H1 (cell line): ENCODE data around the gene INAFM2. TPM values are rescaled to one million over a fixed set of nuclear protein-coding genes. Genes with fewer than 3 reads are reported as not detected.

ENCODE experiments used
- CTCF ChIA-PET: fragments of 300-600 bp; sonication (Branson Sonifier 250); formaldehyde crosslinking; loops from one replicate; lab custom pipeline; 2021; ENCODE audit not compliant: partially characterized antibody; lab: Charles Lee
- POLR2A ChIA-PET: fragments of 300-600 bp; sonication (Branson Sonifier 250); formaldehyde crosslinking; loops from one replicate; lab custom pipeline; 2021; ENCODE audit warnings: inconsistent platforms; ENCODE audit not compliant: partially characterized antibody; lab: Charles Lee
- DNase-seq, 2 experiments: peaks; one replicate each; pipeline versions ENCODE4 v3.0.0 to v3.0.0-alpha.2; 2010 to 2022; ENCODE audit warnings: low spot score in 2 of 2, low read depth in 1 of 2, mixed read lengths in 1 of 2
- FAIRE-seq: peaks from 2 replicates; lab custom pipeline; 2011; peaks lifted over from hg19 to GRCh38; lab: Jason Lieb, UNC
- H2AFZ ChIP-seq: 2 replicates; pipeline ENCODE4 v1.8.1; 2012; ENCODE audit warnings: low read length, inconsistent platforms
- H2AK5ac ChIP-seq: 2 replicates; pipeline ENCODE4 v1.6.1; 2013; ENCODE audit warnings: low read depth, low read length
- H2BK120ac ChIP-seq: replicated peaks from 2 replicates; pipeline ENCODE3; 2013; ENCODE audit warnings: low read depth, low read length, inconsistent platforms
- H2BK12ac ChIP-seq: 2 replicates; pipeline ENCODE4 v1.6.1; 2013; ENCODE audit warnings: low read depth, low read length
- H2BK15ac ChIP-seq: 2 replicates; pipeline ENCODE4 v1.6.1; 2013; ENCODE audit warnings: low read length
- H2BK20ac ChIP-seq: 2 replicates; pipeline ENCODE4 v1.6.1; 2013; ENCODE audit warnings: low read length
- H2BK5ac ChIP-seq: 2 replicates; pipeline ENCODE4 v1.6.1; 2013; ENCODE audit warnings: low read depth, low read length
- H3K14ac ChIP-seq: 2 replicates; pipeline ENCODE4 v1.6.1; 2013; ENCODE audit warnings: inconsistent platforms; ENCODE audit not compliant: insufficient read length
- H3K18ac ChIP-seq: 2 replicates; pipeline ENCODE4 v1.6.1; 2013; ENCODE audit warnings: low read length; ENCODE audit errors: extremely low read depth
- H3K23ac ChIP-seq: 2 replicates; pipeline ENCODE4 v1.6.1; 2013; ENCODE audit warnings: inconsistent platforms; ENCODE audit not compliant: insufficient read length
- H3K23me2 ChIP-seq: 2 replicates; pipeline ENCODE4 v1.6.1; 2013; ENCODE audit warnings: low read depth, low read length
- H3K27ac ChIP-seq: 2 replicates; pipeline ENCODE4 v1.6.1; 2011; ENCODE audit warnings: low read depth, low read length, inconsistent platforms
- H3K27me3 ChIP-seq, 4 experiments: replicated peaks in 1 of 4; 1 replicate in 1 of 4; 2 replicates in 3 of 4; pipeline versions ENCODE4 v1.6.1 to v1.8.1; 2011 to 2013; ENCODE audit warnings: low read length in 3 of 4, mild to moderate bottlenecking in 3 of 4, inconsistent platforms in 2 of 4, mixed read lengths in 2 of 4, moderate library complexity in 1 of 4; ENCODE audit not compliant: control insufficient read depth in 3 of 4, insufficient read depth in 3 of 4; ENCODE audit errors: extremely low read depth in 1 of 4
- H3K36me3 ChIP-seq, 4 experiments: 2 replicates each; pipeline versions ENCODE4 v1.6.1 to v1.8.1; 2011 to 2013; ENCODE audit warnings: mild to moderate bottlenecking in 4 of 4, low read length in 3 of 4, moderate library complexity in 2 of 4, control low read depth in 1 of 4, inconsistent platforms in 1 of 4; ENCODE audit not compliant: insufficient read depth in 4 of 4, control insufficient read depth in 2 of 4
- H3K4ac ChIP-seq: replicated peaks from 2 replicates; pipeline ENCODE3; 2013; ENCODE audit warnings: low read length, low read depth, mixed read lengths, inconsistent platforms; ENCODE audit not compliant: insufficient read length
- H3K4me1 ChIP-seq, 4 experiments: replicated peaks in 1 of 4; 1 replicate in 1 of 4; 2 replicates in 3 of 4; pipeline versions ENCODE4 v1.6.1 to v1.8.1; 2011 to 2013; ENCODE audit warnings: low read length in 3 of 4, inconsistent platforms in 2 of 4, mixed read lengths in 1 of 4; ENCODE audit not compliant: insufficient read depth in 4 of 4, control insufficient read depth in 3 of 4
- H3K4me2 ChIP-seq, 2 experiments: 2 replicates each; pipeline versions ENCODE4 v1.6.1 to v1.8.1; 2011 to 2013; ENCODE audit warnings: low read depth in 2 of 2, low read length in 2 of 2, control low read depth in 1 of 2, inconsistent platforms in 1 of 2, mild to moderate bottlenecking in 1 of 2; ENCODE audit not compliant: insufficient read depth in 1 of 2
- H3K4me3 ChIP-seq, 4 experiments: fragments of 200-600, 300-600 bp in 1 of 4; sonication (generic), shearing (Covaris generic), sonication (Bioruptor Twin) in 1 of 4; 2 replicates each; pipeline versions ENCODE4 v1.5.1 to v1.8.1; 2011 to 2016; ENCODE audit warnings: low read length in 4 of 4, low read depth in 3 of 4, control low read depth in 2 of 4, inconsistent platforms in 2 of 4, mild to moderate bottlenecking in 2 of 4, mixed read lengths in 1 of 4, moderate library complexity in 1 of 4; ENCODE audit not compliant: insufficient read depth in 2 of 4; ENCODE audit errors: extremely low read depth in 1 of 4
- H3K56ac ChIP-seq: replicated peaks from 2 replicates; pipeline ENCODE3; 2013; ENCODE audit warnings: low read depth, mild to moderate bottlenecking, mixed read lengths, low read length, inconsistent platforms; ENCODE audit not compliant: insufficient read length
- H3K79me1 ChIP-seq: 2 replicates; pipeline ENCODE4 v1.6.1; 2013; ENCODE audit warnings: low read depth, low read length, control low read depth
- H3K79me2 ChIP-seq, 2 experiments: 2 replicates each; pipeline versions ENCODE4 v1.6.1 to v1.8.1; 2012 to 2013; ENCODE audit warnings: low read length in 2 of 2, mild to moderate bottlenecking in 2 of 2, inconsistent platforms in 1 of 2; ENCODE audit not compliant: insufficient read depth in 2 of 2, control insufficient read depth in 1 of 2
- H3K9ac ChIP-seq, 4 experiments: replicated peaks in 1 of 4; 1 replicate in 1 of 4; 2 replicates in 3 of 4; pipeline versions ENCODE4 v1.6.1 to v1.8.1; 2011 to 2013; ENCODE audit warnings: low read depth in 3 of 4, low read length in 3 of 4, control low read depth in 2 of 4, mild to moderate bottlenecking in 2 of 4, moderate library complexity in 2 of 4, inconsistent platforms in 1 of 4; ENCODE audit errors: extremely low read depth in 1 of 4
- H3K9me3 ChIP-seq, 2 experiments: 2 replicates each; pipeline versions ENCODE4 v1.6.1 to v1.8.1; 2012 to 2013; ENCODE audit warnings: mild to moderate bottlenecking in 2 of 2, moderate library complexity in 2 of 2, control low read depth in 1 of 2, inconsistent platforms in 1 of 2, low read depth in 1 of 2, low read length in 1 of 2, mixed read lengths in 1 of 2; ENCODE audit not compliant: insufficient read depth in 2 of 2
- H4K20me1 ChIP-seq, 2 experiments: replicated peaks in 1 of 2; 2 replicates each; pipeline versions ENCODE3 to v1.8.1; 2011 to 2013; ENCODE audit warnings: inconsistent platforms in 2 of 2, low read length in 2 of 2, mild to moderate bottlenecking in 1 of 2; ENCODE audit not compliant: insufficient read depth in 2 of 2, control insufficient read depth in 1 of 2
- H4K5ac ChIP-seq: 2 replicates; pipeline ENCODE4 v1.6.1; 2013; ENCODE audit warnings: low read length, low read depth, mixed read lengths, inconsistent platforms; ENCODE audit not compliant: insufficient read length
- H4K8ac ChIP-seq: 2 replicates; pipeline ENCODE4 v1.8.0; 2013; ENCODE audit warnings: mild to moderate bottlenecking, moderate library complexity, low read length, inconsistent platforms; ENCODE audit not compliant: insufficient read depth; ENCODE audit errors: extremely low read depth
- H4K91ac ChIP-seq: replicated peaks from 2 replicates; pipeline ENCODE3; 2013; ENCODE audit warnings: low read length, mixed read lengths, inconsistent platforms; ENCODE audit not compliant: insufficient read length
- FOSL1 ChIP-seq: IDR thresholded peaks from 2 replicates; pipeline ENCODE4 v1.6.1; 2011; ENCODE audit warnings: mild to moderate bottlenecking, low read depth, low read length, moderate library complexity; ENCODE audit not compliant: insufficient read depth
- HDAC2 ChIP-seq, 2 experiments: fragments of 300-600 bp in 1 of 2; sonication (generic) in 1 of 2; IDR thresholded peaks; 2 replicates each; pipeline ENCODE4 v1.6.1; 2011 to 2012; ENCODE audit warnings: low read depth in 2 of 2, low read length in 2 of 2, mild to moderate bottlenecking in 2 of 2, moderate library complexity in 2 of 2, borderline replicate concordance in 1 of 2, inconsistent platforms in 1 of 2
- NANOG ChIP-seq: IDR thresholded peaks from 2 replicates; pipeline ENCODE4 v1.6.1; 2011; ENCODE audit warnings: low read length, low read depth, mild to moderate bottlenecking, inconsistent platforms; ENCODE audit not compliant: insufficient read depth, poor library complexity, severe bottlenecking
- POLR2AphosphoS5 ChIP-seq: IDR thresholded peaks from 2 replicates; pipeline ENCODE4 v1.6.1; 2011; ENCODE audit warnings: low read depth, low read length
- SIN3A ChIP-seq, 2 experiments: IDR thresholded peaks in 1 of 2; conservative IDR thresholded peaks in 1 of 2; 2 replicates each; pipeline ENCODE4 v1.6.1; 2011 to 2012; ENCODE audit warnings: low read length in 2 of 2, improper control_type of control experiment in 1 of 2, low read depth in 1 of 2, mild to moderate bottlenecking in 1 of 2
- SP4 ChIP-seq: IDR thresholded peaks from 2 replicates; pipeline ENCODE4 v1.6.1; 2012; ENCODE audit warnings: low read length, inconsistent platforms
- SUZ12 ChIP-seq: fragments of 200-600 bp; sonication (generic); IDR thresholded peaks from 2 replicates; pipeline ENCODE4 v1.6.1; 2012; ENCODE audit warnings: mild to moderate bottlenecking, inconsistent platforms, low read length, moderate library complexity, mixed read lengths
- TCF12 ChIP-seq: IDR thresholded peaks from 2 replicates; pipeline ENCODE4 v1.6.1; 2011; ENCODE audit warnings: low read depth, mild to moderate bottlenecking, low read length
- TEAD4 ChIP-seq: IDR thresholded peaks from 2 replicates; pipeline ENCODE4 v1.6.1; 2012; ENCODE audit warnings: low read depth, low read length, inconsistent platforms, mixed read lengths
- YY1 ChIP-seq: IDR thresholded peaks from 2 replicates; pipeline ENCODE4 v1.6.1; 2011; ENCODE audit warnings: low read depth, mild to moderate bottlenecking, low read length
- WGBS, 2 experiments: shearing (Covaris generic) in 1 of 2; methylation state at CpG; one replicate each; pipeline versions ENCODE4 v1.1.6 to v1.1.7; 2013 to 2015; ENCODE audit warnings: low lambda C conversion rate in 2 of 2, mixed read lengths in 2 of 2, inconsistent platforms in 1 of 2, low coverage in 1 of 2, missing lambda C conversion rate in 1 of 2; ENCODE audit not compliant: insufficient replicate concordance in 2 of 2, insufficient coverage in 1 of 2, insufficient read length in 1 of 2; ENCODE audit errors: extremely low coverage in 1 of 2, missing lambda C conversion rate in 1 of 2; 5-methylcytosine and 5-hydroxymethylcytosine counted together
- polyA plus RNA-seq, 7 experiments: library from polyadenylated mRNA; depleted of rRNA in 3 of 7; stranded (reverse) in 5 of 7; unstranded in 2 of 7; fragments of >200 nt in 5 of 7; fragments of 200-250 nt in 2 of 7; gene quantifications; 1 replicate in 5 of 7; 2 replicates in 1 of 7; 4 replicates in 1 of 7; pipeline versions ENCODE4 v1.2.1 to v1.2.3, GENCODE V29; 2011 to 2013; ENCODE audit warnings: missing spikeins in 2 of 7, mixed read lengths in 2 of 7
- total RNA-seq: library from RNA; stranded (reverse); fragmentation: NEBNext Ultra II Directional; extraction: Animal tissue kit (Norgen Biotek cat#: 25700); gene quantifications from 2 replicates; pipeline ENCODE4 v1.2.1, GENCODE V29; 2021
- TF ChIP-seq, protein P1 (sequence below): IDR thresholded peaks from 2 replicates; pipeline ENCODE4 v1.6.1; 2011; ENCODE audit warnings: low read depth, mild to moderate bottlenecking, low read length; ENCODE audit not compliant: insufficient read depth

Gene INAFM2
- total and polyA plus RNA-seq, 2 of the 8 experiments (the other 6 are each of a cell fraction or from before 2014, with no cell fraction given) = 15.3 to 35.1 TPM

DNA sequence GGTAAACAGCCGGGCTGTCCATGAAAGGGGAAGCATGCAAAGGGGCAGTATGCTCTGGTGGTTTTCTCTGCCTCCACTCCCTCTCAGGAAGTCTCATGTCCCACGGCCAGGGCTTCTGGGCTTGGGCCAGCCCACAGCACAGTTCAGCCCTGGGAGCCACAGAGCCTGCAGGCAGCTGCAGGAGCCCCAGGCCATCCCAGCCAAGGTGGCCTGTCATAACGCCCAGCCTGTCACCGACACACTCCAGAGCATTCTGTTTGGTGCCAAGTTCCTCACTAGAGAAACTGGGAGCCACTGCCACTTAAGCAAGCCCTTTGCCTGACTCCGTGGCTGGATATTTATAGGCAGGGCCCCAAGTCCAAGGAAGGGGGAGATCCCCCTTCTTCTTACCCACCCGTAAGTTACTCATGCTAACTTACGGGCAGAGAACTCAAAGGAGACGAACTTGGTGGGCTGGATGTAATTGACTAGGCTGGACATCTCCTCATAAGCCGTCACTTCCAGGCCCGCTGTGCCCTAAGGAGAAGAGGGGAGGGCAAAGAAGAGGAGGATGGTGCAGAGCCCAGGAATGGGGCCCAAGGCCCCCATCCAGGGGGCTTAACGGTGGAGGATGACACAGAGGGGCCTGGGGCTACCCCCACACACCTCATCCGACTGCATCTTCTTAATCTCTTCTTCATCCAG is 27.5 kb upstream of the INAFM2 start:
- 0 out of 2 replicates have a peak overlapping the region, but pooled peaks have one; percentile 32 for H2BK20ac ChIP-seq
- H3K9me3 ChIP-seq = 0 out of 4 replicates have a peak, but pooled peaks cover 0 to 3% of the 10 kb centered on the region in 2 experiments
- no peak overlapping the region for H2AFZ ChIP-seq
- H2BK5ac ChIP-seq = no peak overlapping the region
- H3K14ac ChIP-seq = no peak overlapping the region
- H4K5ac ChIP-seq = no peak overlapping the region
- no peak overlapping the region for H4K91ac ChIP-seq
- no peak overlapping the region for H2BK120ac ChIP-seq
- H3K79me2 ChIP-seq = no peaks in the 10 kb centered on the region
- no peak overlapping the region; the same call in 1 of the 2 replicates for H4K8ac ChIP-seq
- peaks cover under 1% of the 10 kb centered on the region; the same call in 1 of the 2 replicates for H3K23me2 ChIP-seq
- H2BK12ac ChIP-seq = peak overlapping the region; percentile 63; the same call in 1 of the 2 replicates
- H3K23ac ChIP-seq = no peak overlapping the region
- CTCF ChIA-PET = interaction anchor here (1.0 to 16.2 kb wide), 6 partner anchors 10 to 214 kb away, joined by 3 to 518 read pairs (median 106); partner anchors contain the start of genes ANKRD63, CCDC9B, INAFM2 and PLCB2
- no peak overlapping the region for H3K27ac ChIP-seq
- no peak overlapping the region for H3K18ac ChIP-seq
- H2BK15ac ChIP-seq = 0 out of 2 replicates have a peak overlapping the region, but pooled peaks have one; percentile 29
- no peak overlapping the region for H3K4me3 ChIP-seq
- H3K4ac ChIP-seq = no peak overlapping the region
- H3K56ac ChIP-seq = no peak overlapping the region
- H2AK5ac ChIP-seq = no peak overlapping the region
- peaks cover 0 to 1% of the 10 kb centered on the region in 2 experiments for H4K20me1 ChIP-seq
- 84% methylated on average over 12 of the region's 12 CpGs; no CpG with 5 or more reads in 1 of the 2 experiments for WGBS, 2 experiments
- FAIRE-seq (no peak), DNase-seq (no peak)
- peaks cover 0 to 13% (median 7%) of the 10 kb centered on the region in 4 experiments; a peak in 4 of 7 replicates for H3K4me1 ChIP-seq
- H3K27me3 ChIP-seq = peaks cover 8 to 29% (median 19%) of the 10 kb centered on the region in 4 experiments; a peak in 6 of 7 replicates
- no peaks in the 10 kb centered on the region for H3K36me3 ChIP-seq
- H3K79me1 ChIP-seq = no peaks in the 10 kb centered on the region
- POLR2A ChIA-PET = interaction anchor here (0.7 to 1.6 kb wide), 5 partner anchors 10 to 56 kb away, joined by 3 to 5 read pairs (median 3); partner anchors contain the start of gene ANKRD63
- H3K9ac ChIP-seq = no peak overlapping the region
- H3K4me2 ChIP-seq = no peak overlapping the region
- TF ChIP-seq TCF12 (no peak), TEAD4 (no peak), SIN3A (conservative IDR thresholded peaks at IDR 0.05 in 1 of 2, IDR thresholded peaks at IDR 0.05 in 1 of 2; ENCODE audit: low read depth in 1 of 2, low read length in 2 of 2) (no peak), FOSL1 (no peak), SP4 (no peak), POLR2AphosphoS5 (no peak), YY1 (no peak), NANOG (no peak), HDAC2 (IDR thresholded peaks at IDR 0.05; ENCODE audit: borderline replicate concordance in 1 of 2, low read depth in 2 of 2, low read length in 2 of 2) (no peak), SUZ12 (no peak)
- TF ChIP-seq, protein P1, sequence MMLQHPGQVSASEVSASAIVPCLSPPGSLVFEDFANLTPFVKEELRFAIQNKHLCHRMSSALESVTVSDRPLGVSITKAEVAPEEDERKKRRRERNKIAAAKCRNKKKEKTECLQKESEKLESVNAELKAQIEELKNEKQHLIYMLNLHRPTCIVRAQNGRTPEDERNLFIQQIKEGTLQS = no peak
